ENCODE data around the gene DIPK1B.

The DIPK1B gene

GRCh38 chr9:136711751-136712689 lies at the start of gene DIPK1B:
Gene DIPK1B, plus strand, starts transcription at chr9:136712572. Its CDS starts 94 bp downstream, at chr9:136712666.
- DNase-seq: no peak

GRCh38 chr9:136662656-136663581 lies 49.5 kb upstream of the DIPK1B start, which contains the start of gene EGFL7:
Gene EGFL7, plus strand, starts transcription at chr9:136662916. Its CDS starts 5,367 bp downstream, at chr9:136668283.
- no peak for DNase-seq

- no peak for DNase-seq
These were observed 48.1 kb upstream of the DIPK1B start for GRCh38 chr9:136664000-136664915.

- DNase-seq: no peak
These were observed 47.2 kb upstream of the DIPK1B start for GRCh38 chr9:136665111-136665703.

GRCh38 chr9:136665704-136666371 lies 46.5 kb upstream of the DIPK1B start:
- no peak for DNase-seq

- DNase-seq: no peak
These were observed 45.8 kb upstream of the DIPK1B start for GRCh38 chr9:136666372-136667213.

GRCh38 chr9:136667214-136667939 lies 45.0 kb upstream of the DIPK1B start:
- no peak for DNase-seq

GRCh38 chr9:136667940-136668760 lies 44.2 kb upstream of the DIPK1B start:
- DNase-seq: no peak

- no peak for DNase-seq
These were observed 43.2 kb upstream of the DIPK1B start for GRCh38 chr9:136668983-136669790.

- DNase-seq: no peak
These were observed 42.4 kb upstream of the DIPK1B start for GRCh38 chr9:136669791-136670464.

- DNase-seq: no peak
These were observed 41.7 kb upstream of the DIPK1B start for GRCh38 chr9:136670576-136671253.

GRCh38 chr9:136671254-136671614 lies 41.1 kb upstream of the DIPK1B start:
- no peak for DNase-seq

- DNase-seq: no peak
These were observed 40.5 kb upstream of the DIPK1B start for GRCh38 chr9:136671646-136672430.

- no peak for DNase-seq
These were observed 39.8 kb upstream of the DIPK1B start for GRCh38 chr9:136672431-136673087.
